ENCODE results near the gene OVAAL.

OVAAL gene

GRCh38 chr1:180581635-180582039 is 22.9 kb downstream of the OVAAL start:
- H3K27me3 ChIP-seq (ENCODE audit: control insufficient read depth in 5 of 5, insufficient read depth in 4 of 5, low read length in 5 of 5), result no peaks in the 10 kb centered on the region
- H3K4me1 ChIP-seq (ENCODE audit: control insufficient read depth in 5 of 5, insufficient read depth in 5 of 5, low read length in 5 of 5), result no peaks in the 10 kb centered on the region

GRCh38 chr1:180584869-180585268 is 26.1 kb downstream of the OVAAL start:
- Histone ChIP-seq H3K36me3 (ENCODE audit: control insufficient read depth in 5 of 5, insufficient read depth in 5 of 5, low read length in 5 of 5) (no peaks in the 10 kb centered on the region), H3K4me1 (ENCODE audit: control insufficient read depth in 5 of 5, insufficient read depth in 5 of 5, low read length in 5 of 5) (no peaks in the 10 kb centered on the region), H3K27me3 (ENCODE audit: control insufficient read depth in 5 of 5, insufficient read depth in 4 of 5, low read length in 5 of 5) (no peaks in the 10 kb centered on the region), H3K9ac (ENCODE audit: low read length in 5 of 5) (no peak overlapping the region), H3K27ac (ENCODE audit: low read depth, low read length) (no peak overlapping the region), H3K9me3 (ENCODE audit: control insufficient read depth in 5 of 5, low read length in 5 of 5) (peaks cover 0 to 4% (median 0%) of the 10 kb centered on the region in 5 donors), H3K4me3 (ENCODE audit: low read depth in 1 of 5, low read length in 5 of 5) (no peak overlapping the region)

More at GRCh38 chr1:180581635-180582039, 22.9 kb downstream of the OVAAL start:
- no peak overlapping the region for H3K9ac ChIP-seq (ENCODE audit: low read length in 5 of 5)
- no peaks in the 10 kb centered on the region for H3K36me3 ChIP-seq (ENCODE audit: control insufficient read depth in 5 of 5, insufficient read depth in 5 of 5, low read length in 5 of 5)
- H3K27ac ChIP-seq (ENCODE audit: low read depth, low read length), result no peak overlapping the region
- H3K9me3 ChIP-seq (ENCODE audit: control insufficient read depth in 5 of 5, low read length in 5 of 5), result no peaks in the 10 kb centered on the region
- H3K4me3 ChIP-seq (ENCODE audit: low read depth in 1 of 5, low read length in 5 of 5), result no peak overlapping the region

- no peaks in the 10 kb centered on the region for H3K36me3 ChIP-seq (ENCODE audit: control insufficient read depth in 5 of 5, insufficient read depth in 5 of 5, low read length in 5 of 5)
- H3K27me3 ChIP-seq (ENCODE audit: control insufficient read depth in 5 of 5, insufficient read depth in 4 of 5, low read length in 5 of 5), result no peaks in the 10 kb centered on the region
- no peak overlapping the region for H3K4me3 ChIP-seq (ENCODE audit: low read depth in 1 of 5, low read length in 5 of 5)
- peaks cover 0 to 4% (median 0%) of the 10 kb centered on the region in 5 donors for H3K9me3 ChIP-seq (ENCODE audit: control insufficient read depth in 5 of 5, low read length in 5 of 5)
- H3K27ac ChIP-seq (ENCODE audit: low read depth, low read length), result no peak overlapping the region
- no peaks in the 10 kb centered on the region for H3K4me1 ChIP-seq (ENCODE audit: control insufficient read depth in 5 of 5, insufficient read depth in 5 of 5, low read length in 5 of 5)
- H3K9ac ChIP-seq (ENCODE audit: low read length in 5 of 5), result no peak overlapping the region
These were observed 27.2 kb downstream of the OVAAL start for GRCh38 chr1:180585994-180586359.

GRCh38 chr1:180586671-180587155 is 27.9 kb downstream of the OVAAL start:
- Histone ChIP-seq H3K27ac (ENCODE audit: low read depth, low read length) (no peak overlapping the region), H3K4me1 (ENCODE audit: control insufficient read depth in 5 of 5, insufficient read depth in 5 of 5, low read length in 5 of 5) (no peaks in the 10 kb centered on the region), H3K9ac (ENCODE audit: low read length in 5 of 5) (no peak overlapping the region), H3K9me3 (ENCODE audit: control insufficient read depth in 5 of 5, low read length in 5 of 5) (peaks cover 0 to 4% (median 0%) of the 10 kb centered on the region in 5 donors), H3K4me3 (ENCODE audit: low read depth in 1 of 5, low read length in 5 of 5) (no peak overlapping the region), H3K36me3 (ENCODE audit: control insufficient read depth in 5 of 5, insufficient read depth in 5 of 5, low read length in 5 of 5) (no peaks in the 10 kb centered on the region), H3K27me3 (ENCODE audit: control insufficient read depth in 5 of 5, insufficient read depth in 4 of 5, low read length in 5 of 5) (no peaks in the 10 kb centered on the region)

- Histone ChIP-seq H3K9ac (ENCODE audit: low read length in 5 of 5) (no peak overlapping the region), H3K27me3 (ENCODE audit: control insufficient read depth in 5 of 5, insufficient read depth in 4 of 5, low read length in 5 of 5) (no peaks in the 10 kb centered on the region), H3K4me1 (ENCODE audit: control insufficient read depth in 5 of 5, insufficient read depth in 5 of 5, low read length in 5 of 5) (no peaks in the 10 kb centered on the region), H3K36me3 (ENCODE audit: control insufficient read depth in 5 of 5, insufficient read depth in 5 of 5, low read length in 5 of 5) (no peaks in the 10 kb centered on the region), H3K9me3 (ENCODE audit: control insufficient read depth in 5 of 5, low read length in 5 of 5) (peaks cover 0 to 4% (median 0%) of the 10 kb centered on the region in 5 donors), H3K27ac (ENCODE audit: low read depth, low read length) (no peak overlapping the region), H3K4me3 (ENCODE audit: low read depth in 1 of 5, low read length in 5 of 5) (no peak overlapping the region)
These were observed 29.4 kb downstream of the OVAAL start for GRCh38 chr1:180588121-180588520.

GRCh38 chr1:180590889-180591288 is 32.1 kb downstream of the OVAAL start:
- Histone ChIP-seq H3K36me3 (ENCODE audit: control insufficient read depth in 5 of 5, insufficient read depth in 5 of 5, low read length in 5 of 5) (no peaks in the 10 kb centered on the region), H3K4me3 (ENCODE audit: low read depth in 1 of 5, low read length in 5 of 5) (no peak overlapping the region), H3K9me3 (ENCODE audit: control insufficient read depth in 5 of 5, low read length in 5 of 5) (peaks cover 0 to 4% (median 0%) of the 10 kb centered on the region in 5 donors), H3K27ac (ENCODE audit: low read depth, low read length) (no peak overlapping the region), H3K4me1 (ENCODE audit: control insufficient read depth in 5 of 5, insufficient read depth in 5 of 5, low read length in 5 of 5) (no peaks in the 10 kb centered on the region), H3K27me3 (ENCODE audit: control insufficient read depth in 5 of 5, insufficient read depth in 4 of 5, low read length in 5 of 5) (no peaks in the 10 kb centered on the region), H3K9ac (ENCODE audit: low read length in 5 of 5) (no peak overlapping the region)

- Histone ChIP-seq H3K9me3 (ENCODE audit: control insufficient read depth in 5 of 5, low read length in 5 of 5) (peaks cover 0 to under 1% (median 0%) of the 10 kb centered on the region in 5 donors), H3K36me3 (ENCODE audit: control insufficient read depth in 5 of 5, insufficient read depth in 5 of 5, low read length in 5 of 5) (no peaks in the 10 kb centered on the region), H3K4me1 (ENCODE audit: control insufficient read depth in 5 of 5, insufficient read depth in 5 of 5, low read length in 5 of 5) (no peaks in the 10 kb centered on the region), H3K4me3 (ENCODE audit: low read depth in 1 of 5, low read length in 5 of 5) (no peak overlapping the region), H3K27ac (ENCODE audit: low read depth, low read length) (no peak overlapping the region), H3K27me3 (ENCODE audit: control insufficient read depth in 5 of 5, insufficient read depth in 4 of 5, low read length in 5 of 5) (no peaks in the 10 kb centered on the region), H3K9ac (ENCODE audit: low read length in 5 of 5) (no peak overlapping the region)
These were observed 34.6 kb downstream of the OVAAL start for GRCh38 chr1:180593382-180593781.

GRCh38 chr1:180594723-180595122 is 36.0 kb downstream of the OVAAL start:
- H3K27ac ChIP-seq (ENCODE audit: low read depth, low read length), result no peak overlapping the region
- H3K36me3 ChIP-seq (ENCODE audit: control insufficient read depth in 5 of 5, insufficient read depth in 5 of 5, low read length in 5 of 5), result no peaks in the 10 kb centered on the region
- no peaks in the 10 kb centered on the region for H3K9me3 ChIP-seq (ENCODE audit: control insufficient read depth in 5 of 5, low read length in 5 of 5)
- no peaks in the 10 kb centered on the region for H3K4me1 ChIP-seq (ENCODE audit: control insufficient read depth in 5 of 5, insufficient read depth in 5 of 5, low read length in 5 of 5)
- H3K4me3 ChIP-seq (ENCODE audit: low read depth in 1 of 5, low read length in 5 of 5), result no peak overlapping the region
- H3K27me3 ChIP-seq (ENCODE audit: control insufficient read depth in 5 of 5, insufficient read depth in 4 of 5, low read length in 5 of 5), result no peaks in the 10 kb centered on the region
- no peak overlapping the region for H3K9ac ChIP-seq (ENCODE audit: low read length in 5 of 5)

- no peaks in the 10 kb centered on the region for H3K36me3 ChIP-seq (ENCODE audit: control insufficient read depth in 5 of 5, insufficient read depth in 5 of 5, low read length in 5 of 5)
- H3K4me1 ChIP-seq (ENCODE audit: control insufficient read depth in 5 of 5, insufficient read depth in 5 of 5, low read length in 5 of 5), result no peaks in the 10 kb centered on the region
- H3K9me3 ChIP-seq (ENCODE audit: control insufficient read depth in 5 of 5, low read length in 5 of 5), result no peaks in the 10 kb centered on the region
- no peak overlapping the region for H3K9ac ChIP-seq (ENCODE audit: low read length in 5 of 5)
- no peak overlapping the region for H3K4me3 ChIP-seq (ENCODE audit: low read depth in 1 of 5, low read length in 5 of 5)
- no peak overlapping the region for H3K27ac ChIP-seq (ENCODE audit: low read depth, low read length)
- no peaks in the 10 kb centered on the region for H3K27me3 ChIP-seq (ENCODE audit: control insufficient read depth in 5 of 5, insufficient read depth in 4 of 5, low read length in 5 of 5)
These were observed 37.2 kb downstream of the OVAAL start for GRCh38 chr1:180595966-180596365.

- Histone ChIP-seq H3K27me3 (ENCODE audit: control insufficient read depth in 5 of 5, insufficient read depth in 4 of 5, low read length in 5 of 5) (no peaks in the 10 kb centered on the region), H3K27ac (ENCODE audit: low read depth, low read length) (no peak overlapping the region), H3K4me3 (ENCODE audit: low read depth in 1 of 5, low read length in 5 of 5) (no peak overlapping the region), H3K9ac (ENCODE audit: low read length in 5 of 5) (no peak overlapping the region), H3K4me1 (ENCODE audit: control insufficient read depth in 5 of 5, insufficient read depth in 5 of 5, low read length in 5 of 5) (peaks cover 0 to 7% (median 0%) of the 10 kb centered on the region in 5 donors), H3K36me3 (ENCODE audit: control insufficient read depth in 5 of 5, insufficient read depth in 5 of 5, low read length in 5 of 5) (no peaks in the 10 kb centered on the region), H3K9me3 (ENCODE audit: control insufficient read depth in 5 of 5, low read length in 5 of 5) (no peaks in the 10 kb centered on the region)
These were observed 38.8 kb downstream of the OVAAL start for GRCh38 chr1:180597520-180597919.
